HTR-8/SVneo (cell line): ENCODE data around the gene SOX5.

ENCODE experiments used
- DNase-seq: peaks from one replicate; pipeline ENCODE4 v3.0.0; 2011; ENCODE audit warnings: low spot score, mixed read lengths; ENCODE audit not compliant: insufficient read length
- FAIRE-seq: peaks from 2 replicates; lab custom pipeline; 2011; peaks lifted over from hg19 to GRCh38; lab: Jason Lieb, UNC

Gene SOX5

DNA sequence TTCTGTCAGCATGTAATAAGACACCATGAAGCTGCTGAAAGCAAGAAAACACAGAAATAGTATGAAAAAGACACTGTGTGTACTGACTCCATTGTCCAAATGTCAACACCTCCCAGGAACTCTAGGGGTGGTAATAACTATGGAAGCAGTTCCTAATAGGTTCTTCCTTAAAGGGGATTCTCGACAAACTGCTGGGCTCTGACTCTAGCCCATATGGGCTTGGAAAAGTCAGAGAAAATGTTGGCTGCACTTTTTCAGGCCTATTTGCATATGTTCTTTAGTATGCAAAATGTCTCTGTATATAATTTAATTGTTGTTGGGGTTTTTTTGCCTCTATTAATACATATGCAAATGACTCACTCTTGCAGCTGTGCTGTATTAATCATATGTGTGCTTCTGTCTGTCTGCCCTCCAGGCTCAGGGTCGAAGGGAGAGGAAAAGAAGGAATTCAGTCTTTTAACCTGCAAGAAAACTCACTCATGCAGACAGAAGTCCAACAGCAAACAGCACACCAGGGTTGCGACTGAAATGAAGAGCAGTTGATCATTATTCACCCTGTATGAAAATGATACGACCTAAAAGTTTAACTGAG lies 317.6 kb downstream of the SOX5 start:
- DNase-seq, result no peak
- FAIRE-seq, result no peak

DNA sequence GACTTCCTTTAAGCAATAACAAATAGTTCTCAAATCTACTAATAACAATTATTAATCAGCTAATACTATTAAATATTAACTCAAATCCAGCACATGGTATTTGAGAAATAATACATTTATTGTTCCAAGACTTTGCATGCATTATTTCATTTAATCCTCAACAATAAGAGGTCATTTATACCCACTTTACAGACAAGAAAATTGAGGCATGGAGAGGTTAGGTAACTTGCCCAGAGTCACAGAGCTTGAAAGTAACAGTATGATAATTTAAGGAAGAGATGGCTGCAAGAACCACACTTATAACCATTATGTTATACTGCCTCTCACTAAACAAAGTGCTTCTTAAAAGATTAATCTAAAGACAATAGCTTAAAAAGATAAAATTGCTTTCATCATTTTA lies 318.9 kb downstream of the SOX5 start:
- DNase-seq (no peak), FAIRE-seq (no peak)

DNA sequence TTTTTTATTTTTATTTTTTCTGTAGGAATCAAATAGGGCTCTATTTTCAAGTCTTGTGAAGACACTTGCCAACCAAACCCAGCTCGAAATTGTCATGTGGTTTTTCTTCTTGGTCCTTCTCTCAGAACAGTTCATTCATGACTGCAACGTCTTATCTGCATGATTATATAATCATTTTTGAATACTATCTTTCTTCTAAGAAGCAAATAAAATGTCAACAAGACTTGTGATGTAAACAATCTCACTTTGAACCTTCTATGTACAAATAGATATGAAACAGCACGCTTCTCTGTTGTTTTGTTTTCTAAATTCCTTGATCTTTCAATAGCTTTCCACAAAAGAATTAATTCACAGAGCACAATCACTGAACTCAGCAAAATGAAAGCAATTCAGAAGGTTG lies 320.7 kb downstream of the SOX5 start:
- no peak for DNase-seq
- FAIRE-seq, result no peak

DNA sequence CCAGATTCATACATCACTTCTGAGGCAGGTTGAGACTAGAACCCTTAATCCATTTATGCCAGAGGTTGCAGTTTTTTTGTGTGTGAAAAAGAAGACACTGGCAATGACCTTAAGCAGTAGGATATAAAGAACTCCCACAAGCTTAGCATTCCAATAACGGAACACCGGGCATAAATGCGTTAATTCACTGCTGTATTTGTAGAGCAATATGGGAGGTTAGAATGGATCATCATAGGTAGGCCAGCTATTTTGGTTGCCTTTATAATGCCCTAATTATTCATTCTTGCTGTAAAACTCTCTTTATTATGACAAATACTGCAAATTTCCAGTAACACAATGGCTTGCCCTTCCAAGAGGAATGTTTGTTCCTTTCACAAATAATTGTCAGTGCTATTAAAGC lies 322.7 kb downstream of the SOX5 start:
- DNase-seq, result no peak
- FAIRE-seq, result peak; percentile 13

DNA sequence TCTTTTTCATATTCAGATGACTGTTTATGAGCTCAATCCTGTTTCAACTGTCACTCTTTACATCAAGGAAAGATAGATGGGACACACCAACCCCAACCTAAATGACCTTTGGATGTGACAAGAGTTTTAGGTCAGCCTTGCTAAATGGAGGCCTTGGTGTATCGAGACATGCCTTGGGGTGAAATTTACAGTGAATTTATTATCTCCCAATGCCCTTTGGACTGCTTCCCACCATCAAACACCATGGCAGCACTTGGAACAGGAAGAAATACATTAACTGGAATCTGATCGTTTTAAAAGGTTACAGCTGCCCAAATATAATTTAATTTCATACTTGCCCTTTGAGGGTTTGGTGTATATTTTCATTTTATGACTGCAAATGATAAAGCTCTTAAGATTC lies 327.6 kb downstream of the SOX5 start:
- FAIRE-seq (no peak), DNase-seq (no peak)

DNA sequence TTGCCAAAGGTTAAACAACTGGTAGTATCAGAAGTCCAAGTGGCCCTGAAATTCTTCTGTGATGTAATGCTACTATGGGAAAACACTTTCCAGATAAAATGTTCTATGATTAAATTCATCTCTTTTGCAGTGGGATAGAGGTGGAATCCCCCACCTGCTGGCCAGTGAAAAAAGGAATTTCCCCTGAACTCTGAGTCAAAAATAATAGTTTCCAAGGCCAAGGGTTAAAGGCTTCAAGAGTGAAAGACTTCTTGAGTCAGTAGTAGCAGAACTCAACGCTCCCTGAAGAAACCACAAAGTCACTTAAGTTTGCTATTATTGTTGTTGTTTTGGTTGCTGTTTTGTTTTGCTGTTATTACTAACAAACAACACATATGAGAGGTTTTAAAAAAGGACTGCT lies 330.8 kb downstream of the SOX5 start:
- DNase-seq (no peak), FAIRE-seq (no peak)

DNA sequence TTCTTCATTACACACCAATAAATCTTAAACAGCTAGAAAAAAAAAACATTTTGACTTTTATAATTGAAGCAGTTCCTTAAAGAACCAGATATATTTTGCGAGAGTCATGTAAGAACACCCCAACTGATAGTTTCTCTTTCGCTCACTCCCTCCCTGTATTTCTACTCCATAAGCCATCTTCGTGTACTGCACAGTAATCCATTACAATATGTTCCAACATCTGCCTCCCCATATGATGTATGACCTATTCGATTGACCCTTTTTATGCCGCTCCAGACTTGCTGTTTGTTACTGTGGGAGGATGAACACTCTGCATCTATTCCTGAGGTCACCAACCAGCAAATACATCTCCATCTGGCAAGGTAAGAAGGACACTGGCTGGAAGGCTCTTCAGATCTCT lies 331.7 kb downstream of the SOX5 start:
- DNase-seq (no peak), FAIRE-seq (peak; percentile 54)

DNA sequence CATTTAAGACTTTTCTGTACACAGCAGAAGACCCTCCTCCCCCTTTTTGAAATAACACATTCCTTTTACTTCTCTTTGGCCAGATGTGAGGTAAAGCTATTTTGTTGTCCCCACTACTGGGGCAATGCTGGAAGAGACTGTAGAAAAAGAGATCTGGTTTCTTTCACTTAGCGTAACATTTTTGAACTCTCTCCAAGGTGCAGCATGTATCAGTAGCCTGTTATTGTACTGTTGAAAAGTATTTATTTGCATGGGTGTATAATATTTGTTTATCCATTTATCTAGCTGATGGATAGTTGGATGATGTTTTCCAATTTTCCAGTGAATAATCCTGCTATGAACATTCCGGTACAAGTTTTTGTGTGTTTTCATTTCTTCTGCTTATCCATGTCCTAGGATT lies 335.2 kb downstream of the SOX5 start:
- peak; percentile 4 for FAIRE-seq
- DNase-seq, result no peak

DNA sequence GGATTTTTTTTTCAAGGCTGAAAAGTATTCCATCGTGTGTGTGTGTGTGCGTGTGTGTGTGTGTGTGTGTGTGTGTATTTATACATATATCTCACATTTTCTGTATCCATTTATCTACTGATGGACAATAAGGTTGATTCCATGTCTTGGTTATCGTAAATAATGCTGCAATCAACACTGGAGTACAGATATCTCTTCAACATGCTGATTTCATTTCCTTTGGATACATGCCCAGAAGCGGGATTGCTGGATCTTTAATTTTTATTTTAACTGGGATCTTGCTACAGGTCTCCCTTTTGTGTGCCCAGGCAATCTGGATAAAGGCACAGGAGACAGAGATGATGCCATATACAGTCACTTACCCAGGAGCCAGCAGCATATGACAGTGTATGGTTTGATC lies 338.1 kb downstream of the SOX5 start:
- DNase-seq (no peak), FAIRE-seq (no peak)

DNA sequence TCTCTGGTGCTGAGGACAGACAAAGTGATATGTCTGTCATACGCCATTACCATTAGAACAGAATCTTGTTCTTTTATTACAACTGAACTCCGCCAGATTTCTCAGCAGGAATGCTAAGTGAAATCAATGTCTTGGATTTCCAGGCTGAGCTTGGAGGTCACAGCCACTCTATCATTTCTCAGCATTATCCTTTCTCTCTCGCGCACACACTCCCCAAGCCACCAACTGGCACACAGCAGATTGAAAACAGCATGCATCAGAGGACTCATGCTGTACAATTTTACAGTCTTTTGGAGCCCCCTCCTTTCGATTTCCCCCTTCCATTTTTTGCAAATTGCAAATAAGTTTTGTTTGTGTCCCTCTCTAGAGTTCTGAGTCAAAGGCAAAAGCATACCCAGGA lies 348.6 kb downstream of the SOX5 start:
- DNase-seq (no peak), FAIRE-seq (no peak)

DNA sequence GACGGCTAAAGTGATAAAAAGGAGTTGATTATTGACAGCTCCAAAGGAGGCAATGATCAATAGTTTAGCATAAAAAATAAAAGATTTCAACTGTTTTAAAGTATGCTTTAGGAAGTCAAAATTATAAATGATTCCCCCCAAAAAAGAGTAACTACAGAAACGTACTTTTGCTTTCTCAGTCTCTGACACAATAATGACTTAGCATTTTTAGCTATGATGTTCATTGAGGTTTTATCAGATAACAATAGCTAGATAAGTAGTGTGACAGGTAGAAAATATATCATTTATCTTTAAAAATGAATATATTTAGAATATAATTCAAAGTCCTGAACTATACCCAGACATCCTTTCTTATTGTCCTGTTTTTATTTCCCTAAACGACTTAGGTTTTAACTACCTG lies 352.9 kb downstream of the SOX5 start:
- DNase-seq (no peak), FAIRE-seq (no peak)

DNA sequence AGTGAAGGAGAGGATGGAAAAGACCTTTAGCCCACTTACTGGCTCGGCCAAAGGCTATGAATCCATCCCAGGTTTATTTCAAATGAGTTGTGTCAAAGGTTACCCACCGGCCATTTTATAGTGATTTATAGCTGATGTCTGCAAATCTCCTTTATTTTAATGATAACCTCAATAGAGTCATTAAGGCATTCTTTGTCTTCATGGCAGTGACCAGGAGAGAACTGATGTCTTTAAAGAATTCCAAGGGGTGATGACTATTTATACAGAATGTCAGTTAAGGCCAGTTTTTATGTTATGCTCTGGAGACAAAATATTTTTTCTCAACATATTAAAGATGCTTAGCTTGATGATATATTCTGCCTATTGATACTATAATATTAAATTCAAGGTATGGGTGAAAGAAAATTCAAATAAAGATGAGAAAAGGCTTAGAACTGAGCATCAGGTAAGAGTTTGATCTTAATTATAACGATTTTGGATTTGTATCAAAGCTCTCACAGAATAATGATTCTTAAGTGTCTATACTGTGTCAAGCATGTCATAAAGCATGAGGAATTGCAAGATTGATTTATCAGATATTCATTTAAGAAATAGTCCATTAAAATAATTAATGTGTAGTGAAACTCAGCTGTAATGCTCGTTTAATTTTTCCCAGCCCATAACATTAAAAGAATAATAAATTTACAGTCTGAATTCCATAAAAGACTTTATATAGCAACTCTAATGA lies 361.5 kb downstream of the SOX5 start:
- DNase-seq (no peak), FAIRE-seq (no peak)

DNA sequence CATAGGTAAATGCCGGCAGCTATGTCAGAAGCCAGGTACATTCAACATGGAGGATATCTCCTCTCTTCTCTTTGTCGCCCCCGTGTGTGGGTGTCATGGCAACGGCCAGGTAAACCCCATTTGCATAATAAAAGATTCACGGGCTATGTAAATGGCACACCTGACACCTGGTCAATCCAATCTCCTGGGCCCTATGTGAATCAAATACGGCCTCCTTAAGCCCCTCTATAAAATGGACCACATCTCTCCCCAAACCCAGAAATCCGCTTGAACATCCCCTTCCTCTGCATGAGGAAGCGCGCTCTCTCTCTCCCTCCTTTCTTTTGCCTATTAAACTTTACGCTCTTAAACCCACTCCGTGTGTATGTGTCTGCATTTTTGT lies 363.7 kb downstream of the SOX5 start:
- DNase-seq (no peak), FAIRE-seq (no peak)

DNA sequence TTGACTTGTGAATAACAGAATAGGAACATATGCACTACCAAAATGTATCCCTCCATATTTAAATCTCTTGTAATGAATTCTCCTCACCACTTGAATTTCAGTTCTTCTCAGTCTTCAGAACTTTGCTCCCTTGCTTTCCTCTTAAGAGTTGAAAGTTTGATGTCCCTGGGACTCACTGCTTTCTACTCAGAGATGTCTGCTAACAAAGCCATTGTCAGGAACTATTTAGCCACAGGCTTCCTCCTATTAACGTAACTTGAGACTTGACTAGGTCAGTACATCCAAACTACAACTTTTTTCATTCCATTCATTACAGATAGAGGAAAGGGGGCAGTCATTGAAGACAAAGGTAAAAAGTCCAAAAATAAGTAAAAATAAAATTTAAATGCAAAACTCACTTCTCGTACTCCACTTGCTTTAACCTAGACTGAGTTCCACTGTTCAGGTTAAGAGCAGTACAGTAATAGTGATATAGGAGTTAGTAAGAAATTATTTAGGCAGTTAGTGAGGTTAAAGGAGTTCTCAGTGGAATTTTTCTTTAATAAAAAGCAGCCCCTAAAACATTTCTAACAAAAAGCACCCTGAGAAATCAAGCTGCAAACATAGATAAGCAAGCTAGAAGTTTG lies 364.2 kb downstream of the SOX5 start:
- FAIRE-seq, result no peak

DNA sequence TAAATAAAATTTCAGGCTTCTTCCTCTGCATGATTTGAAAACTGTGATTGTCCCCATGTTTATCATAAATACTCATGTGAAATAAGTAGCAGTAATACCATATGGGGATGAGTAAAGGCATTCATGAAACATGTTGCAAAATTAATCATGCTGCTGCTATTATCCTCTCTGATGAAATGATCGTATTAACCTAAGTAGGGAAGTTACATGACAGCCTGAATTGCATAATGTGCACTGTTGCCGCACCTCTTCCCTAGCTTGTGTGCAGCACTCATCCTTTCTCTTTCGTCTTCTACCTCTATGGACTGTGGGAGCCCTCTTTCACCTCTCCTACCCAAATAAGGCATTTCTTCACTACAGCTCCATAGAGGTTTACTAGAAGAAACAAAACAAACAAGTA lies 367.6 kb downstream of the SOX5 start:
- FAIRE-seq, result peak; percentile 60
- DNase-seq, result no peak

More for the DNA sequence above, 364.2 kb downstream of the SOX5 start:
- no peak for DNase-seq

DNA sequence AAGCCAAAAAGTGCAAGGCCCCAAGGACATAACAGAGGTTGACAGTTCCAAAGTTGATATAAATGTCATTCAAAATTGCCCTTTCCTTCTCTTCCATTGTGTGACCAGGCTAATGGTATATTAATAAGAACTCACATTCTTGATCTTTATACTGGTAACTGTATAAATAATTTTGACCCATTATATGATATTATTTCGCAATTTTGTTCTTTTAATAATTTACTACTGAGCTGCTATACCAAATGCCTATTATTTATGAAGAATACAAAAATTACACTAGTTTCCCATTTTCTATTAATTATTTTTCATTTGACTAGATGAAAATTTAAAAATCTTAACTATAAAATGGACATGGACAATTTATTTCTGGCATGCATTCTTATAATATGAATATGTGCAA lies 370.2 kb downstream of the SOX5 start:
- DNase-seq (no peak), FAIRE-seq (no peak)

DNA sequence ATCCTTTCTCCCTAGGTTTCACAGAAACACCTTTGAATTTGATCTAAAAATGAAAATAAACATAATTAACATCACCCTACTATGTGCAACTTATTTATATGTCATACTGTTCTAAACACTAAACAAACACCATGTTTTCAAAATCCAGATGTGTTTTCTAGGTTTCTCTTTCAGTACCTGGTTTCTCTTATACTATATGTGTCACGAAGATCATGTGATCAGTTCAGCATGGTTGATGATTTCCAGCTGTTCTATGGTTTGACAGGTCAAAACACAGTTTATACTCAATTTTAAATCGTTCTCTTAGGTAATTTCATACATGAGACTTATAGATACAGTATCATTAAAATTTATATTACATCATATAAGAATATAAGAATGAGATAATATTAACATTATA lies 373.1 kb downstream of the SOX5 start:
- no peak for DNase-seq
- no peak for FAIRE-seq

DNA sequence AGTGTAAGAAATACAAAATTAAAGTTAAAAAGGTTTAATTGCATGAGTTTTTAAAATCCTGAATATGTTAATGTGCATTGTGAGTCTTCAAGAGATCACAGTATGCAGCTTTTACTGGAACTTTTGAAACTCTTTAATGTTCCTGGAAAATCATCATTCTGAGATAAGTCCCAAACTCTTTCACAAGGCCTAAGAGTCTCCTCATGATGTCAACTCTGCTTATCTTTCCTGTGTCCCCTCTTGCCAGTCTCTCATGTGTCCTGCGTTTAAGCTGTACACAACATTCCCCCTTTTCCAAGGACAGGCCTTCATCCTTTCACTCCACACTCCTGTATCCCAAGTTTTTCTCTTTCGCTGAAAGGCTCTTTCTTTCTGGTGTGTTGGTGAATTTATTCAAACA lies 380.1 kb downstream of the SOX5 start:
- FAIRE-seq (no peak), DNase-seq (no peak)

DNA sequence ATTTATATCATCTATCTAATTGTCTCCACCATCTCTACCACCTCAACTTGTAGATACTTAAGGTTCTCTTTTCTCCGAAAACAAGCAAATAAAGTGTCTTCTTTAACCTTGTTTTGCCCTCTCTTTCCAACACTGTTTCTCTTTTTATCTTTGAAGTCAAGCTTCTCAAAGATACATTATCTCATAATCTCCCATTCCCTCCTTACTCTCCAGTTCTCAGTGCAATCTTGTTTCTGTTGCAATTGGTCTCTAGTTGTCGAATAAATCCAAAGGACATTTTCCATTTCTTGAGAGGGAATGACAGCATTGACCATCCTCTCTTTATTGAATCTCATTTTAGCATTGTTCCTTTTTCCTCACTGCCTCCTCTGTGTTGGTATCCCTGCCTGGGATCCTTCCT lies 383.3 kb downstream of the SOX5 start:
- DNase-seq, result no peak
- FAIRE-seq, result no peak

DNA sequence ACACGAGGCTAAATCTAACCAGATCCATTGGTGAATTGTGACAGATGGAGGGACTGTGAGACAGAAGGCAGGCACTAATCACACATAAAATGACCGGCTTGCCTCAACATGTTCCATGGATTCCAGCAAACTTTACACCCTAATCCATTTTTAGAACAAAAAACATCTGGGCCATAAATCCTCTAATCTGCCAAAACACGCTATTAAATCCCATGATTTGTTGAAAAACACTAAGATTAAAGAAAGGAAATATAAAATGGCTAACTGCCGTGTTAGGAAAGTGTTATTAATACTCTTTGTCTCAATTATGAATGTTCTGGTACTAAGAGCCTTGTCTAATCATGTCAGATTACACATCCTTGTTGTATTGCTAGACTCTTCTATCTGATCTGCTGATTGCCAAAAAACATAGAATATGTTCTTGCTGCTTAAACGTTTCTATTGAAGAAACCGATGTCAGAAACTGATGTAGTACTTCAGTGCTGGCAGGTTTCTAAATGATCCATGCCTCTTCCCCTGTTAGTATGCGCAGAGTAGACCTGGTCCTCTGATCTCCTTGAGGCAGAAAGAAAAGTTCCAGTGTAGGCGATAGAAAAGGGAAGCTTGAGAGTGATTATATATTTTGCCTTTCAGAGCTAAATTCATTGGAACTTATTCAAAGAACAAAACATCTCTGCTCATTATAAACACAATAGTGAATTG lies 384.9 kb downstream of the SOX5 start:
- peak; percentile 51 for FAIRE-seq
- no peak for DNase-seq
